Type B pancreatic cell (in vitro differentiated cells): Measurements from ENCODE around the gene HELB. TPM values are rescaled to one million over a fixed set of nuclear protein-coding genes. Genes with fewer than 3 reads are reported as not detected.

ENCODE experiments used
- DNase-seq: peaks from one replicate; pipeline ENCODE4 v3.0.0; 2021; ENCODE audit warnings: mixed read lengths; ENCODE audit not compliant: unreplicated experiment; ENCODE audit errors: extremely low spot score
- H3K27ac Mint-ChIP-seq: 2 replicates; pipeline ENCODE4 v1.8.0; 2021; ENCODE audit warnings: mild to moderate bottlenecking, mixed read lengths
- H3K27me3 Mint-ChIP-seq: 2 replicates; pipeline ENCODE4 v1.8.0; 2021; ENCODE audit warnings: mixed read lengths
- H3K36me3 Mint-ChIP-seq: 2 replicates; pipeline ENCODE4 v1.8.0; 2021; ENCODE audit warnings: mixed read lengths
- H3K4me1 Mint-ChIP-seq: one replicate; pipeline ENCODE4 v1.8.0; 2021; ENCODE audit warnings: mixed read lengths; ENCODE audit not compliant: unreplicated experiment
- H3K4me3 Mint-ChIP-seq: 2 replicates; pipeline ENCODE4 v1.8.0; 2021; ENCODE audit warnings: mild to moderate bottlenecking, mixed read lengths
- H3K9me3 Mint-ChIP-seq: 2 replicates; pipeline ENCODE4 v1.8.0; 2021; ENCODE audit warnings: mixed read lengths
- CTCF ChIP-seq: fragments of 200-600 bp; sonication (generic); conservative IDR thresholded peaks from 2 replicates; pipeline ENCODE4 v1.5.0; 2021; ENCODE audit warnings: antibody characterized with exemption, mild to moderate bottlenecking
- total RNA-seq: library from RNA; stranded (reverse); gene quantifications from 2 replicates; pipeline ENCODE4 v1.2.1, GENCODE V29; 2021; ENCODE audit warnings: low replicate concordance

The HELB gene
- total RNA-seq, 1 donor from 2014 or later = 5.5 TPM

GRCh38 chr12:66268562-66268961 lies 33.7 kb upstream of the HELB start:
- Mint-ChIP-seq H3K4me3 (no peak overlapping the region), H3K36me3 (no peaks in the 10 kb centered on the region), H3K27ac (no peak overlapping the region), H3K4me1 (no peaks in the 10 kb centered on the region), H3K27me3 (peaks cover 3% of the 10 kb centered on the region), H3K9me3 (no peaks in the 10 kb centered on the region)
- no peak for DNase-seq
- TF ChIP-seq CTCF = no peak

- H3K9me3 Mint-ChIP-seq = no peaks in the 10 kb centered on the region
- TF ChIP-seq CTCF = no peak
- H3K27me3 Mint-ChIP-seq = peaks cover 3% of the 10 kb centered on the region
Observed at GRCh38 chr12:66269142-66269541, 33.2 kb upstream of the HELB start.

GRCh38 chr12:66269757-66270383 lies 32.4 kb upstream of the HELB start:
- DNase-seq = no peak
- H3K9me3 Mint-ChIP-seq = no peaks in the 10 kb centered on the region
- TF ChIP-seq CTCF = peak; percentile 79
- H3K4me1 Mint-ChIP-seq = no peaks in the 10 kb centered on the region
- peaks cover 5% of the 10 kb centered on the region for H3K27me3 Mint-ChIP-seq
- no peak overlapping the region for H3K27ac Mint-ChIP-seq
- no peaks in the 10 kb centered on the region for H3K36me3 Mint-ChIP-seq
- no peak overlapping the region for H3K4me3 Mint-ChIP-seq

More at GRCh38 chr12:66269142-66269541, 33.2 kb upstream of the HELB start:
- H3K36me3 Mint-ChIP-seq = no peaks in the 10 kb centered on the region
- no peaks in the 10 kb centered on the region for H3K4me1 Mint-ChIP-seq
- no peak overlapping the region for H3K4me3 Mint-ChIP-seq
- DNase-seq = no peak
- H3K27ac Mint-ChIP-seq = no peak overlapping the region

DNA sequence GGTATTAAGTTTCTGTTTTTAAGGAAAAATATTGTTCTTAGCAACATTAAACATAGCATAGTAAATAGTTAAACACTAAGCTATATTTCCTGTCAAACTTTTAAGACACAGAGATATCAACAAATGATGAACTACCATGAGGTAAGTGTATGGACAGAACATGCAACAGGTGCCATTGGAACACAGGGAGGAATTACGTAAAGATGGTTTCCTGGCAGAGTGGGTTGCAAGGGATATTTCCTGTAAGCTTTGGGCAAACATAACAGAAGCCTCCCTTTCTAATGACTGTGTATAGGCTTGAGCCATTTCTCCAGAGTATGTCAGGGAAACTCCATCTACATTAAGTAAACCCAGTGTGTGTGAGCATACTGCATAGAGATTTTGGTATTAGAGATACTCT lies 31.7 kb upstream of the HELB start:
- Mint-ChIP-seq H3K27ac (no peak overlapping the region), H3K36me3 (no peaks in the 10 kb centered on the region), H3K9me3 (no peaks in the 10 kb centered on the region), H3K27me3 (peaks cover 6% of the 10 kb centered on the region), H3K4me1 (no peaks in the 10 kb centered on the region), H3K4me3 (no peak overlapping the region)
- DNase-seq = no peak
- TF ChIP-seq CTCF = no peak

GRCh38 chr12:66272650-66273049 lies 29.6 kb upstream of the HELB start:
- H3K4me3 Mint-ChIP-seq = no peak overlapping the region
- no peaks in the 10 kb centered on the region for H3K9me3 Mint-ChIP-seq
- DNase-seq = no peak
- peaks cover 10% of the 10 kb centered on the region for H3K27me3 Mint-ChIP-seq
- H3K27ac Mint-ChIP-seq = no peak overlapping the region
- no peak for TF ChIP-seq CTCF
- no peaks in the 10 kb centered on the region for H3K36me3 Mint-ChIP-seq
- no peaks in the 10 kb centered on the region for H3K4me1 Mint-ChIP-seq

- H3K36me3 Mint-ChIP-seq = no peaks in the 10 kb centered on the region
- no peak overlapping the region for H3K27ac Mint-ChIP-seq
- no peak for DNase-seq
- H3K27me3 Mint-ChIP-seq = peaks cover 14% of the 10 kb centered on the region
- H3K4me1 Mint-ChIP-seq = no peaks in the 10 kb centered on the region
- TF ChIP-seq CTCF = no peak
- H3K4me3 Mint-ChIP-seq = no peak overlapping the region
- no peaks in the 10 kb centered on the region for H3K9me3 Mint-ChIP-seq
Observed at GRCh38 chr12:66273147-66273546, 29.1 kb upstream of the HELB start.
